ENCODE results near the gene MBTPS1. TPM values are rescaled to one million over a fixed set of nuclear protein-coding genes. Genes with fewer than 3 reads are reported as not detected.

The MBTPS1 gene
- total and polyA plus RNA-seq, 9 of the 15 experiments (the other 6 are each of a cell fraction or from before 2014, with no cell fraction given) = 2.8 to 57.6 (median 43.8) TPM

DNA sequence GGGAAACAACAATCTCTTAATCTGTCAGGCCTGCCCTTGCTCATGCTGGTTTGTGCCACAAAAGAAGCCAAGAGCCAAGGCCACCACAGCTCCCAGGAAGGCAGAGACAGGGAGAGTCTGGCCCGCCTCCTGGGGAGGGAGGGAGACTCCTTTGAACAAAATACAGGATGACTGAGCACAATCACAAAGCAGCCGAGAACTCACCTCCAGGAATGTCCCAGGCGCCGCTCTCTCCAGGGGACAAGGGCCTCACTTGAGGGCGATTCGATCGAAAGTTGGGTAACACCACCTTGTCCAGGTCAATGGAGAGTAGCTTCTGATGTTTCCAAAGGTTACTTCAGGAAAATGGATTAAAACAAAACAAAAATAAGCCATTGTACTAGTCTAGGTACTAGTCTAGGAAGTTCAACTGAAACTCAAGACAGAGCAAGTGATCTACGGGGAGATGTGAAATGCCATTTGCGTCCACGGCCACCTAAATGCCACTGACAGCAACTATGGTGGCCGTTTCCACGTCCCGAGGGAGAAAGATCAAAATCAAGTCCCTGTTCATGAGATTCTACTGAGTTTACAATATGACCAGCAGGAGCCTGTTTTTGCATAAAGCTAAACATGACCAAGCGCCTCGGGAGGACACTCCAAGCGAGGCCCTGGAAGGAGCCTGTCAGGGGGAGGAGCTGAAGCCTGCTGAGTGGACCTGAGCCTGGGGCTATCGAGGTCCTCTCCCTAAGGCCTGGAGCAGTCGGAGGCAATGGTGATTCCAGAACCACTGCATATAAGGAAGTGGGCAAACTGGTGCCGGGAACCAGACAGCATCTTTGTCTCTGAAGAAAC is 60.7 kb downstream of the MBTPS1 start (continued):
- TF ChIP-seq, protein P1, sequence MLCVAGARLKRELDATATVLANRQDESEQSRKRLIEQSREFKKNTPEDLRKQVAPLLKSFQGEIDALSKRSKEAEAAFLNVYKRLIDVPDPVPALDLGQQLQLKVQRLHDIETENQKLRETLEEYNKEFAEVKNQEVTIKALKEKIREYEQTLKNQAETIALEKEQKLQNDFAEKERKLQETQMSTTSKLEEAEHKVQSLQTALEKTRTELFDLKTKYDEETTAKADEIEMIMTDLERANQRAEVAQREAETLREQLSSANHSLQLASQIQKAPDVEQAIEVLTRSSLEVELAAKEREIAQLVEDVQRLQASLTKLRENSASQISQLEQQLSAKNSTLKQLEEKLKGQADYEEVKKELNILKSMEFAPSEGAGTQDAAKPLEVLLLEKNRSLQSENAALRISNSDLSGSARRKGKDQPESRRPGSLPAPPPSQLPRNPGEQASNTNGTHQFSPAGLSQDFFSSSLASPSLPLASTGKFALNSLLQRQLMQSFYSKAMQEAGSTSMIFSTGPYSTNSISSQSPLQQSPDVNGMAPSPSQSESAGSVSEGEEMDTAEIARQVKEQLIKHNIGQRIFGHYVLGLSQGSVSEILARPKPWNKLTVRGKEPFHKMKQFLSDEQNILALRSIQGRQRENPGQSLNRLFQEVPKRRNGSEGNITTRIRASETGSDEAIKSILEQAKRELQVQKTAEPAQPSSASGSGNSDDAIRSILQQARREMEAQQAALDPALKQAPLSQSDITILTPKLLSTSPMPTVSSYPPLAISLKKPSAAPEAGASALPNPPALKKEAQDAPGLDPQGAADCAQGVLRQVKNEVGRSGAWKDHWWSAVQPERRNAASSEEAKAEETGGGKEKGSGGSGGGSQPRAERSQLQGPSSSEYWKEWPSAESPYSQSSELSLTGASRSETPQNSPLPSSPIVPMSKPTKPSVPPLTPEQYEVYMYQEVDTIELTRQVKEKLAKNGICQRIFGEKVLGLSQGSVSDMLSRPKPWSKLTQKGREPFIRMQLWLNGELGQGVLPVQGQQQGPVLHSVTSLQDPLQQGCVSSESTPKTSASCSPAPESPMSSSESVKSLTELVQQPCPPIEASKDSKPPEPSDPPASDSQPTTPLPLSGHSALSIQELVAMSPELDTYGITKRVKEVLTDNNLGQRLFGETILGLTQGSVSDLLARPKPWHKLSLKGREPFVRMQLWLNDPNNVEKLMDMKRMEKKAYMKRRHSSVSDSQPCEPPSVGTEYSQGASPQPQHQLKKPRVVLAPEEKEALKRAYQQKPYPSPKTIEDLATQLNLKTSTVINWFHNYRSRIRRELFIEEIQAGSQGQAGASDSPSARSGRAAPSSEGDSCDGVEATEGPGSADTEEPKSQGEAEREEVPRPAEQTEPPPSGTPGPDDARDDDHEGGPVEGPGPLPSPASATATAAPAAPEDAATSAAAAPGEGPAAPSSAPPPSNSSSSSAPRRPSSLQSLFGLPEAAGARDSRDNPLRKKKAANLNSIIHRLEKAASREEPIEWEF (CRISPR knock-in tag; IDR thresholded peaks at IDR 0.05) = no peak
- TF ChIP-seq ZNF592 (IDR thresholded peaks at IDR 0.05) (0 out of 2 replicates have a peak, but pooled peaks have one; percentile 41), NFE2 (IDR thresholded peaks at IDR 0.05; ENCODE audit: low read depth) (peak; percentile 84), NFE2L1 (tag; IDR thresholded peaks at IDR 0.05; ENCODE audit: borderline replicate concordance, low read depth) (peak; percentile 42; the same call in 1 of the 2 replicates), DPF2 (IDR thresholded peaks at IDR 0.05) (peak; percentile 45; the same call in 1 of the 2 replicates), MAFG (tag; conservative IDR thresholded peaks at IDR 0.05) (peak; percentile 87), XRCC3 (IDR thresholded peaks at IDR 0.05) (no peak), HSF4 (CRISPR knock-in tag; IDR thresholded peaks at IDR 0.05; ENCODE audit: borderline replicate concordance) (no peak)
- TF ChIP-seq, protein P2, sequence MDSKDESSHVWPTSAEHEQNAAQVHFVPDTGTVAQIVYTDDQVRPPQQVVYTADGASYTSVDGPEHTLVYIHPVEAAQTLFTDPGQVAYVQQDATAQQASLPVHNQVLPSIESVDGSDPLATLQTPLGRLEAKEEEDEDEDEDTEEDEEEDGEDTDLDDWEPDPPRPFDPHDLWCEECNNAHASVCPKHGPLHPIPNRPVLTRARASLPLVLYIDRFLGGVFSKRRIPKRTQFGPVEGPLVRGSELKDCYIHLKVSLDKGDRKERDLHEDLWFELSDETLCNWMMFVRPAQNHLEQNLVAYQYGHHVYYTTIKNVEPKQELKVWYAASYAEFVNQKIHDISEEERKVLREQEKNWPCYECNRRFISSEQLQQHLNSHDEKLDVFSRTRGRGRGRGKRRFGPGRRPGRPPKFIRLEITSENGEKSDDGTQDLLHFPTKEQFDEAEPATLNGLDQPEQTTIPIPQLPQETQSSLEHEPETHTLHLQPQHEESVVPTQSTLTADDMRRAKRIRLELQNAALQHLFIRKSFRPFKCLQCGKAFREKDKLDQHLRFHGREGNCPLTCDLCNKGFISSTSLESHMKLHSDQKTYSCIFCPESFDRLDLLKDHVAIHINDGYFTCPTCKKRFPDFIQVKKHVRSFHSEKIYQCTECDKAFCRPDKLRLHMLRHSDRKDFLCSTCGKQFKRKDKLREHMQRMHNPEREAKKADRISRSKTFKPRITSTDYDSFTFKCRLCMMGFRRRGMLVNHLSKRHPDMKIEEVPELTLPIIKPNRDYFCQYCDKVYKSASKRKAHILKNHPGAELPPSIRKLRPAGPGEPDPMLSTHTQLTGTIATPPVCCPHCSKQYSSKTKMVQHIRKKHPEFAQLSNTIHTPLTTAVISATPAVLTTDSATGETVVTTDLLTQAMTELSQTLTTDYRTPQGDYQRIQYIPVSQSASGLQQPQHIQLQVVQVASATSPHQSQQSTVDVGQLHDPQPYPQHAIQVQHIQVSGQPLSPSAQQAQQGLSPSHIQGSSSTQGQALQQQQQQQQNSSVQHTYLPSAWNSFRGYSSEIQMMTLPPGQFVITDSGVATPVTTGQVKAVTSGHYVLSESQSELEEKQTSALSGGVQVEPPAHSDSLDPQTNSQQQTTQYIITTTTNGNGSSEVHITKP (IDR thresholded peaks at IDR 0.05; ENCODE audit: partially characterized antibody) = peak; percentile 53
- TF ChIP-seq, protein P3, sequence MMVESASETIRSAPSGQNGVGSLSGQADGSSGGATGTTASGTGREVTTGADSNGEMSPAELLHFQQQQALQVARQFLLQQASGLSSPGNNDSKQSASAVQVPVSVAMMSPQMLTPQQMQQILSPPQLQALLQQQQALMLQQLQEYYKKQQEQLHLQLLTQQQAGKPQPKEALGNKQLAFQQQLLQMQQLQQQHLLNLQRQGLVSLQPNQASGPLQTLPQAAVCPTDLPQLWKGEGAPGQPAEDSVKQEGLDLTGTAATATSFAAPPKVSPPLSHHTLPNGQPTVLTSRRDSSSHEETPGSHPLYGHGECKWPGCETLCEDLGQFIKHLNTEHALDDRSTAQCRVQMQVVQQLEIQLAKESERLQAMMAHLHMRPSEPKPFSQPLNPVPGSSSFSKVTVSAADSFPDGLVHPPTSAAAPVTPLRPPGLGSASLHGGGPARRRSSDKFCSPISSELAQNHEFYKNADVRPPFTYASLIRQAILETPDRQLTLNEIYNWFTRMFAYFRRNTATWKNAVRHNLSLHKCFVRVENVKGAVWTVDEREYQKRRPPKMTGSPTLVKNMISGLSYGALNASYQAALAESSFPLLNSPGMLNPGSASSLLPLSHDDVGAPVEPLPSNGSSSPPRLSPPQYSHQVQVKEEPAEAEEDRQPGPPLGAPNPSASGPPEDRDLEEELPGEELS (CRISPR knock-in tag; IDR thresholded peaks at IDR 0.05; ENCODE audit: borderline replicate concordance) = no peak
